HG03045 (cell line): ENCODE data around the gene ZNRF3.
"Not testable (repeated sequence)": the region's sequence is repeated elsewhere in the genome, so short reads cannot be mapped to it uniquely, and the experiment has no call there.

Experiments
- ATAC-seq: cut with Tn5 transposase; IDR thresholded peaks from one replicate; pipeline ENCODE4 v1.9.1; 2021; ENCODE audit warnings: mild to moderate bottlenecking, moderate library complexity; ENCODE audit not compliant: unreplicated experiment

The ZNRF3 gene

GRCh38 chr22:28882878-28883656 is at the start of gene ZNRF3:
ZNRF3 (plus strand) TSS chr22:28883572; CDS start chr22:28883767, 195 bp downstream.
- peak; percentile 69 for ATAC-seq

- ATAC-seq = no peak
These were observed 47.7 kb upstream of the ZNRF3 start for GRCh38 chr22:28835630-28836189.

- no peak for ATAC-seq
These were observed 45.7 kb upstream of the ZNRF3 start for GRCh38 chr22:28837640-28838039.

GRCh38 chr22:28838971-28839370 is 44.4 kb upstream of the ZNRF3 start:
- no peak for ATAC-seq

- ATAC-seq = no peak
These were observed 42.3 kb upstream of the ZNRF3 start for GRCh38 chr22:28841111-28841510.

GRCh38 chr22:28843633-28844032 is 39.7 kb upstream of the ZNRF3 start:
- no peak for ATAC-seq

- not testable (repeated sequence) for ATAC-seq
These were observed 39.1 kb upstream of the ZNRF3 start for GRCh38 chr22:28844277-28844676.

GRCh38 chr22:28846994-28847393 is 36.4 kb upstream of the ZNRF3 start:
- no peak for ATAC-seq

GRCh38 chr22:28855355-28856094 is 27.8 kb upstream of the ZNRF3 start:
- ATAC-seq = no peak

- no peak for ATAC-seq
These were observed 27.3 kb upstream of the ZNRF3 start for GRCh38 chr22:28856095-28856455.

GRCh38 chr22:28857288-28857687 is 26.1 kb upstream of the ZNRF3 start:
- ATAC-seq = no peak

- no peak for ATAC-seq
These were observed 18.3 kb upstream of the ZNRF3 start for GRCh38 chr22:28864878-28865596.

- no peak for ATAC-seq
These were observed 16.2 kb upstream of the ZNRF3 start for GRCh38 chr22:28867191-28867590.

GRCh38 chr22:28868389-28868788 is 15.0 kb upstream of the ZNRF3 start:
- not testable (repeated sequence) for ATAC-seq

GRCh38 chr22:28869736-28870135 is 13.6 kb upstream of the ZNRF3 start:
- ATAC-seq = no peak

GRCh38 chr22:28873183-28873963 is 10.0 kb upstream of the ZNRF3 start:
- ATAC-seq = no peak

- no peak for ATAC-seq
These were observed 9.3 kb upstream of the ZNRF3 start for GRCh38 chr22:28874061-28874460.

- ATAC-seq = no peak
These were observed 8.5 kb upstream of the ZNRF3 start for GRCh38 chr22:28874811-28875320.

- ATAC-seq = no peak
These were observed 861 bp upstream of the ZNRF3 start for GRCh38 chr22:28882545-28882877.

- peak; percentile 24 for ATAC-seq
These were observed 215 bp downstream of the ZNRF3 start for GRCh38 chr22:28883657-28883916.
